Measurements from ENCODE around the gene TENM4. TPM values are rescaled to one million over a fixed set of nuclear protein-coding genes. Genes with fewer than 3 reads are reported as not detected.
A peak's percentile ranks its signal among the peaks of the same experiment; 100 is the strongest.

Gene TENM4
- polyA plus RNA-seq, 1 of the 3 experiments (the other 2 are of a cell fraction): 16.7 TPM

- peak; percentile 71 for DNase-seq
- Histone ChIP-seq H3K9me2 (no peaks in the 10 kb centered on the region), H3K27ac (ENCODE audit: low read depth in 2 of 2, low read length in 1 of 2) (0 out of 4 replicates have a peak overlapping the region, but pooled peaks of 1 of the 2 experiments have one; percentile 6), H3K9me3 (no peaks in the 10 kb centered on the region), H3F3A (replicated peaks; ENCODE audit: insufficient read depth) (no peaks in the 10 kb centered on the region), H3K4me3 (ENCODE audit: low read depth in 2 of 2, low read length in 1 of 2) (no peak overlapping the region), H2AFZ (ENCODE audit: low read depth) (no peak overlapping the region), H3K4me2 (no peak overlapping the region), H3K27me3 (ENCODE audit: insufficient read depth) (no peaks in the 10 kb centered on the region), H3K79me2 (ENCODE audit: insufficient read depth) (no peaks in the 10 kb centered on the region), H3K9ac (no peak overlapping the region), H3K4me1 (ENCODE audit: control insufficient read depth in 1 of 2, insufficient read depth in 2 of 2, low read depth in 1 of 2, low read length in 1 of 2) (peaks cover 0 to 49% of the 10 kb centered on the region in 2 experiments; a peak in 1 of 4 replicates), H3K36me3 (replicated peaks in 1 of 2; ENCODE audit: control insufficient read depth in 1 of 2, insufficient read depth in 2 of 2, low read length in 1 of 2) (no peaks in the 10 kb centered on the region), H4K20me1 (ENCODE audit: insufficient read depth) (no peaks in the 10 kb centered on the region)
- CTCF ChIA-PET: interaction anchor here (0.6 to 5.0 kb wide), 10 partner anchors 10 to 452 kb away, joined by 3 to 60 read pairs (median 16); no protein-coding TSS in a partner anchor
- WGBS (ENCODE audit: low lambda C conversion rate): 59% methylated on average over 2 of the region's 2 CpGs
- TF ChIP-seq EP300 (IDR thresholded peaks at IDR 0.05; ENCODE audit: borderline replicate concordance in 1 of 2, low read depth in 1 of 2, low read length in 1 of 2) (0 out of 4 replicates have a peak, but pooled peaks of 1 of the 2 experiments have one; percentile 12), TEAD4 (IDR thresholded peaks at IDR 0.05; ENCODE audit: borderline replicate concordance, insufficient read depth) (no peak)
- POLR2A ChIA-PET: interaction anchor here (0.7 kb wide), 1 partner anchor 34 kb away, joined by 3 read pairs; no protein-coding TSS in a partner anchor
These were observed 342.7 kb downstream of the TENM4 start for GRCh38 chr11:79098146-79098545.

DNA sequence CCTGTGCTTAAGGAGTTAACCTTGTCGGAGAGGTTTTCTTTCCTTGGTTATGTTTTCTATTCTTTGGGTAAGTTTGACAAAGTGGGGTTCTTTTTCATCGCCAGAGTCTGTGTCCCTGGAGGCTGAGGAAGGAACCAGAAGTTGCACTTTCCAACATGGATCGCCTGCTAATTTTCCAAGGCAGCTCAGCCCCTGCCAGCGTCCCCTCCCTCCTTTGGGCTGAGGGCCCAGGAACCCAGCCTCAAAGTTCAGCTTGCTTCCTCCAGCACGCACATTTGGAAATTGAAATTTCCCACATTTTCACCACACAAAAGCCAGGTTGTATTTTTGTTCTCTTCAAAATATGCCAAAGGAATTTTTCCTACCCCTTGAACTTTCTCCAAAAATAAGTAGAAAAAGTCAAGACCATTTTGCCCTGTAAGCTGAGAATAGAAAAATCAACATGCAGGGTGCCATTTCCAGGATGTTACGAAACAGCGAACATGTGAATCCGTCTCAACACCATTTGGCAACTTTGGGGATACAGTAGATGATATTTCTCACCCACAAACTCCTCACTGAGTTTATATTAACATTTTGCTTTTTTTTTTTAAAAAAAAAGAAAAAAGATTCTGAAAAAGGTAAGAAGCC, 343.5 kb downstream of the TENM4 start:
- TF ChIP-seq FOXJ3 (CRISPR knock-in tag; IDR thresholded peaks at IDR 0.05) (no peak), IRF3 (IDR thresholded peaks at IDR 0.05; ENCODE audit: low read depth, low read length) (no peak), TEAD4 (IDR thresholded peaks at IDR 0.05; ENCODE audit: borderline replicate concordance, insufficient read depth) (no peak), GATA2 (CRISPR knock-in tag; IDR thresholded peaks at IDR 0.05) (no peak), TCF12 (IDR thresholded peaks at IDR 0.05) (no peak), MXI1 (IDR thresholded peaks at IDR 0.05; ENCODE audit: low read depth, low read length) (no peak), POLR2AphosphoS5 (IDR thresholded peaks at IDR 0.05; ENCODE audit: low read depth, low read length) (no peak), RFX5 (IDR thresholded peaks at IDR 0.05; ENCODE audit: low read length) (no peak)
- TF ChIP-seq, protein P1, sequence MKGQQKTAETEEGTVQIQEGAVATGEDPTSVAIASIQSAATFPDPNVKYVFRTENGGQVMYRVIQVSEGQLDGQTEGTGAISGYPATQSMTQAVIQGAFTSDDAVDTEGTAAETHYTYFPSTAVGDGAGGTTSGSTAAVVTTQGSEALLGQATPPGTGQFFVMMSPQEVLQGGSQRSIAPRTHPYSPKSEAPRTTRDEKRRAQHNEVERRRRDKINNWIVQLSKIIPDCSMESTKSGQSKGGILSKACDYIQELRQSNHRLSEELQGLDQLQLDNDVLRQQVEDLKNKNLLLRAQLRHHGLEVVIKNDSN (IDR thresholded peaks at IDR 0.05; ENCODE audit: borderline replicate concordance, low read depth): no peak
- WGBS (ENCODE audit: low lambda C conversion rate): 93% methylated on average over 8 of the region's 8 CpGs

More for the DNA sequence above, 343.5 kb downstream of the TENM4 start:
- ChIA-PET POLR2A (interaction anchor here (0.7 kb wide), 2 partner anchors 34 to 348 kb away, joined by 3 read pairs; no protein-coding TSS in a partner anchor), CTCF (interaction anchor here (0.6 to 5.0 kb wide), 6 partner anchors 9 to 451 kb away, joined by 3 to 60 read pairs (median 33); no protein-coding TSS in a partner anchor)
- Histone ChIP-seq H3K9me3 (no peaks in the 10 kb centered on the region), H2AFZ (ENCODE audit: low read depth) (no peak overlapping the region), H3K79me2 (ENCODE audit: insufficient read depth) (no peaks in the 10 kb centered on the region), H3K4me1 (ENCODE audit: control insufficient read depth in 1 of 2, insufficient read depth in 2 of 2, low read depth in 1 of 2, low read length in 1 of 2) (peaks cover 0 to 44% of the 10 kb centered on the region in 2 experiments; a peak in 1 of 4 replicates), H3F3A (replicated peaks; ENCODE audit: insufficient read depth) (no peaks in the 10 kb centered on the region), H3K27ac (ENCODE audit: low read depth in 2 of 2, low read length in 1 of 2) (no peak overlapping the region), H3K36me3 (replicated peaks in 1 of 2; ENCODE audit: control insufficient read depth in 1 of 2, insufficient read depth in 2 of 2, low read length in 1 of 2) (no peaks in the 10 kb centered on the region), H3K27me3 (ENCODE audit: insufficient read depth) (no peaks in the 10 kb centered on the region), H3K4me2 (no peak overlapping the region), H3K9ac (no peak overlapping the region), H3K9me2 (no peaks in the 10 kb centered on the region), H4K20me1 (ENCODE audit: insufficient read depth) (no peaks in the 10 kb centered on the region), H3K4me3 (ENCODE audit: low read depth in 2 of 2, low read length in 1 of 2) (no peak overlapping the region)
- no peak for DNase-seq

Measured in SK-N-SH (cell line).